GM12873 (cell line): ENCODE results near the gene NACA2.

Experiments used
- CTCF ChIP-seq: IDR thresholded peaks from 2 replicates; pipeline ENCODE4 v1.5.1; 2012; ENCODE audit warnings: low read depth, mild to moderate bottlenecking, moderate library complexity, low read length, control low read depth; ENCODE audit not compliant: insufficient read depth; ENCODE audit errors: missing control alignments

Gene NACA2

GRCh38 chr17:61578645-61579044 lies 12.4 kb downstream of the NACA2 start:
- TF ChIP-seq CTCF, result no peak

- TF ChIP-seq CTCF, result no peak
Measured at GRCh38 chr17:61575983-61576382, 15.0 kb downstream of the NACA2 start.

GRCh38 chr17:61575352-61575975 lies 15.6 kb downstream of the NACA2 start:
- no peak for TF ChIP-seq CTCF

GRCh38 chr17:61574542-61575351 lies 16.3 kb downstream of the NACA2 start:
- TF ChIP-seq CTCF, result peak; percentile 21

GRCh38 chr17:61571624-61572023 lies 19.4 kb downstream of the NACA2 start:
- no peak for TF ChIP-seq CTCF

GRCh38 chr17:61570118-61570517 lies 20.9 kb downstream of the NACA2 start:
- no peak for TF ChIP-seq CTCF

GRCh38 chr17:61568219-61569072 lies 22.6 kb downstream of the NACA2 start:
- TF ChIP-seq CTCF, result no peak
